ENCODE data around the gene ASB7.

Gene ASB7

DNA sequence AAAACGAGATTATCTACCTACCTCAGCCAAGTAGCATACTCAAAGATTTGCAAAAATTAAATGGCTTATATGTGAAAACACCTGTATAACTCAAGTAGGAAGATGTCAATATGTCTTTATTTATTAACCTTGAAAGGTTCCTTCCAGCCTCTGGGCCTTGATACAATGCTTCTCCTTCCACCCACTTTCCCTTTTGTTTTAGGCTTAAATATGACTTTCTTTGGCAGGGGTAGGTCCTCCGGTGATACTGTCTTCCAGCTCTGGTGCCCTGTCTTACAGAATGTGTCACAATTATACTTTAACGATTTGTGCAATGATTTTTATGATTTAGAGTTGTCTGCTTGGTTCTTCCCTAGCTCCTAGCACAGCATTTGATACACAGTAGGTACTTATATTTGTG is 4.5 kb upstream of the ASB7 start:
- H4K5ac ChIP-seq (ENCODE audit: low read length), result no peak overlapping the region
- H3K79me2 ChIP-seq (ENCODE audit: control insufficient read depth, insufficient read depth, low read length), result peaks cover 9% of the 10 kb centered on the region
- H3K36me3 ChIP-seq (ENCODE audit: control insufficient read depth, insufficient read depth, low read length), result no peaks in the 10 kb centered on the region
- H3K4me1 ChIP-seq (ENCODE audit: control insufficient read depth, low read depth, low read length), result no peaks in the 10 kb centered on the region
- no peak overlapping the region for H3K18ac ChIP-seq (ENCODE audit: low read length)
- peaks cover 15% of the 10 kb centered on the region for H3K79me1 ChIP-seq (ENCODE audit: low read length)
- no peaks in the 10 kb centered on the region for H3K27me3 ChIP-seq (ENCODE audit: insufficient read depth, low read length, poor library complexity)
- H3K4me2 ChIP-seq (ENCODE audit: low read length), result no peak overlapping the region
- no peak overlapping the region for H2BK120ac ChIP-seq (ENCODE audit: low read depth, low read length)
- no peak for DNase-seq
- H2BK5ac ChIP-seq (ENCODE audit: low read length), result no peak overlapping the region
- H3K4ac ChIP-seq (ENCODE audit: low read depth, low read length), result no peak overlapping the region
- no peak overlapping the region for H3K56ac ChIP-seq (ENCODE audit: low read length)
- H2AK5ac ChIP-seq (ENCODE audit: low read length), result no peak overlapping the region
- no peak overlapping the region for H2BK15ac ChIP-seq (replicated peaks; ENCODE audit: low read depth)
- no peak overlapping the region for H3K27ac ChIP-seq (ENCODE audit: low read depth, low read length)
- no peak overlapping the region for H3K9ac ChIP-seq (ENCODE audit: low read length)
- WGBS (ENCODE audit: extremely low coverage, insufficient coverage, low lambda C conversion rate), result no CpG with 5 or more reads among the region's 3 CpGs
- H3K23ac ChIP-seq (ENCODE audit: low read length), result no peak overlapping the region
- H4K8ac ChIP-seq (ENCODE audit: low read depth, low read length), result no peak overlapping the region
- no peak overlapping the region for H3K4me3 ChIP-seq (ENCODE audit: low read length)

DNA sequence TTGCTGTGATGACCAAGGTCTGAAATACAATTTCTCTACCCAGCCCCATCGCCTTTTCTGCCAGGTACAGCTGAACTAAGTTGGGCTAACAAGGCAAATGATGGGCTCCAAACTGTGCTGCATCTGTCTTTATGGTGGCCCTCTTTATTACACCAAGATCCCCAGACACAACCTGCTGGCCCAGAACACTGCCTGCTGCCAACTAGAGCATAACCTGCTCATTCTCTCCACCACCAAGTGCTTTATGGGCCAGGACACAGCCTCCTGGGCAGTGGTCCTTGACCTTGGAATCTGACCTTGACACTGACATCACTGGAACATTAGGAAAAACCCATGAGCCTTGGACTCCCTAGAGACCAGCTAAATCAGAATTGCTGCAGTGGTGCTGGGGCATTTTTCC is 3.7 kb upstream of the ASB7 start:
- H2BK5ac ChIP-seq (ENCODE audit: low read length), result no peak overlapping the region
- peaks cover 16% of the 10 kb centered on the region for H3K79me1 ChIP-seq (ENCODE audit: low read length)
- no CpG with 5 or more reads among the region's 1 CpG for WGBS (ENCODE audit: extremely low coverage, insufficient coverage, low lambda C conversion rate)
- no peak for DNase-seq
- H3K27ac ChIP-seq (ENCODE audit: low read depth, low read length), result no peak overlapping the region
- no peak overlapping the region for H2BK120ac ChIP-seq (ENCODE audit: low read depth, low read length)
- H3K4me2 ChIP-seq (ENCODE audit: low read length), result no peak overlapping the region
- H3K79me2 ChIP-seq (ENCODE audit: control insufficient read depth, insufficient read depth, low read length), result peaks cover 14% of the 10 kb centered on the region
- H3K4ac ChIP-seq (ENCODE audit: low read depth, low read length), result no peak overlapping the region
- no peak overlapping the region for H2AK5ac ChIP-seq (ENCODE audit: low read length)
- no peak overlapping the region for H3K4me3 ChIP-seq (ENCODE audit: low read length)
- H3K23ac ChIP-seq (ENCODE audit: low read length), result no peak overlapping the region
- no peak overlapping the region for H3K18ac ChIP-seq (ENCODE audit: low read length)
- H3K56ac ChIP-seq (ENCODE audit: low read length), result no peak overlapping the region
- H3K4me1 ChIP-seq (ENCODE audit: control insufficient read depth, low read depth, low read length), result no peaks in the 10 kb centered on the region
- H2BK15ac ChIP-seq (replicated peaks; ENCODE audit: low read depth), result no peak overlapping the region
- H3K9ac ChIP-seq (ENCODE audit: low read length), result no peak overlapping the region
- no peak overlapping the region for H4K8ac ChIP-seq (ENCODE audit: low read depth, low read length)
- H3K27me3 ChIP-seq (ENCODE audit: insufficient read depth, low read length, poor library complexity), result no peaks in the 10 kb centered on the region
- H4K5ac ChIP-seq (ENCODE audit: low read length), result no peak overlapping the region
- no peaks in the 10 kb centered on the region for H3K36me3 ChIP-seq (ENCODE audit: control insufficient read depth, insufficient read depth, low read length)

DNA sequence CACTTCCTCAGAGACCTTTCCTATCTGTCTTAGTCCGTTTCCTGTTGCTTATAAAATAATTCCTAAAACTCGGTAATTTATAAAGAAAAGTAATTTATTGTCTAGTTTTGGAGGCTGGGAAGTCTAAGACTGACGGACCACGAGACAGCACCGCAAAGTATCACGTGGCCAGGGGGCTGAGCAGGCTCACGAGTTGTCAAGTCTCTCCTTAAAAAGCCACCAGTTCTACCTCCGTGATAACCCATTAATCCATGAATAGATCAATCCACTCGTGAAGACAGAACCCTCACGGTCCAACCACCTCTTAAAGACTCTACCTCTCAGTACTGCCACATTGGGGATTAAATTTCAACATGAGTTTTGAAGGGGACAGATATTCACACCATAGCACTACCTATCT is 1.2 kb upstream of the ASB7 start:
- Histone ChIP-seq H2AK5ac (ENCODE audit: low read length) (no peak overlapping the region), H2BK120ac (ENCODE audit: low read depth, low read length) (no peak overlapping the region), H3K18ac (ENCODE audit: low read length) (no peak overlapping the region), H4K8ac (ENCODE audit: low read depth, low read length) (no peak overlapping the region), H3K79me2 (ENCODE audit: control insufficient read depth, insufficient read depth, low read length) (peaks cover 14% of the 10 kb centered on the region), H3K4me2 (ENCODE audit: low read length) (peak overlapping the region; percentile 88), H3K27ac (ENCODE audit: low read depth, low read length) (no peak overlapping the region), H3K36me3 (ENCODE audit: control insufficient read depth, insufficient read depth, low read length) (no peaks in the 10 kb centered on the region), H3K9ac (ENCODE audit: low read length) (peak overlapping the region; percentile 95), H2BK15ac (replicated peaks; ENCODE audit: low read depth) (no peak overlapping the region), H3K4me3 (ENCODE audit: low read length) (peak overlapping the region; percentile 99), H3K4ac (ENCODE audit: low read depth, low read length) (no peak overlapping the region), H3K23ac (ENCODE audit: low read length) (no peak overlapping the region), H3K27me3 (ENCODE audit: insufficient read depth, low read length, poor library complexity) (no peaks in the 10 kb centered on the region), H3K4me1 (ENCODE audit: control insufficient read depth, low read depth, low read length) (no peaks in the 10 kb centered on the region), H2BK5ac (ENCODE audit: low read length) (no peak overlapping the region), H3K79me1 (ENCODE audit: low read length) (peaks cover 13% of the 10 kb centered on the region), H4K5ac (ENCODE audit: low read length) (no peak overlapping the region), H3K56ac (ENCODE audit: low read length) (peak overlapping the region; percentile 93)
- no CpG with 5 or more reads among the region's 10 CpGs for WGBS (ENCODE audit: extremely low coverage, insufficient coverage, low lambda C conversion rate)
- peak; percentile 19 for DNase-seq

- H3K9ac ChIP-seq (ENCODE audit: low read length), result peak overlapping the region; percentile 95
- H3K36me3 ChIP-seq (ENCODE audit: control insufficient read depth, insufficient read depth, low read length), result no peaks in the 10 kb centered on the region
- no CpG with 5 or more reads among the region's 21 CpGs for WGBS (ENCODE audit: extremely low coverage, insufficient coverage, low lambda C conversion rate)
- no peak overlapping the region for H3K27ac ChIP-seq (ENCODE audit: low read depth, low read length)
- peaks cover 12% of the 10 kb centered on the region for H3K79me1 ChIP-seq (ENCODE audit: low read length)
- no peak overlapping the region for H4K5ac ChIP-seq (ENCODE audit: low read length)
- no peak overlapping the region for H2BK5ac ChIP-seq (ENCODE audit: low read length)
- H3K4me2 ChIP-seq (ENCODE audit: low read length), result peak overlapping the region; percentile 88
- no peak for DNase-seq
- peak overlapping the region; percentile 99 for H3K4me3 ChIP-seq (ENCODE audit: low read length)
- peak overlapping the region; percentile 93 for H3K56ac ChIP-seq (ENCODE audit: low read length)
- no peak overlapping the region for H2AK5ac ChIP-seq (ENCODE audit: low read length)
- no peak overlapping the region for H3K18ac ChIP-seq (ENCODE audit: low read length)
- H3K27me3 ChIP-seq (ENCODE audit: insufficient read depth, low read length, poor library complexity), result no peaks in the 10 kb centered on the region
- H3K4me1 ChIP-seq (ENCODE audit: control insufficient read depth, low read depth, low read length), result no peaks in the 10 kb centered on the region
- no peak overlapping the region for H4K8ac ChIP-seq (ENCODE audit: low read depth, low read length)
- H2BK120ac ChIP-seq (ENCODE audit: low read depth, low read length), result no peak overlapping the region
- H3K23ac ChIP-seq (ENCODE audit: low read length), result no peak overlapping the region
- H3K79me2 ChIP-seq (ENCODE audit: control insufficient read depth, insufficient read depth, low read length), result peaks cover 14% of the 10 kb centered on the region
- H2BK15ac ChIP-seq (replicated peaks; ENCODE audit: low read depth), result no peak overlapping the region
- no peak overlapping the region for H3K4ac ChIP-seq (ENCODE audit: low read depth, low read length)
Measured at GRCh38 chr15:100601617-100602063, 749 bp upstream of the ASB7 start.

DNA sequence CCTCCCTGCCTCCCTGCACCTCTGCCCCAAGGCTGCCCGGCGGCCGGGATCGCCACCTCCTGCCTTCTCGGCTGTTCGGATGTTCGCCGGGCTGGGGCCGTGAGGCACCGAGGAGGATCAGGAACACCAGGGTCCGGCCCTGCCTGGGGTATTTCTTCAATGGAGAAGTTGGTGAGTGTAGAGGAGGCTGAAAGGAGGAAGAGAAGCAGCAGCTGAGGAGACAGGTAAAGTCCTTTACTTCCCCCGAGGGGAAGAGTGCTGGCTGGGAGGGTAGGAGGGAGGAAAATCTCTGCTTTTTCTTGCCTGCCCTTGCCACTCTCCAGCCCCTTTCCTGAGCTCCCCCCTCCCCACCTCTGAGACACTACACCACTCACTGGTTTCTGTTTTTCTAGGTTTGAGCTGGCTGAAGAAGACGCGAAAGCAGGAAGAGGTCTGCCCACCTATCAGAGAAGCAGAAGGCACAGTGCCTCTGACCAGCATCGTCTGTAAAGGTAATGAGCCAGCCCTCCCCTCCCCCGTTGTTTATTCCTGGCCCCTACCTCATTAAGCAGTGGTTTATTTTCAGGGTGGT is 519 bp downstream of the ASB7 start:
- Histone ChIP-seq H4K5ac (ENCODE audit: low read length) (no peak overlapping the region), H3K4me2 (ENCODE audit: low read length) (peak overlapping the region; percentile 81), H3K79me1 (ENCODE audit: low read length) (peaks cover 11% of the 10 kb centered on the region), H2BK120ac (ENCODE audit: low read depth, low read length) (no peak overlapping the region), H3K4ac (ENCODE audit: low read depth, low read length) (peak overlapping the region; percentile 47), H3K79me2 (ENCODE audit: control insufficient read depth, insufficient read depth, low read length) (peaks cover 14% of the 10 kb centered on the region), H3K27me3 (ENCODE audit: insufficient read depth, low read length, poor library complexity) (no peaks in the 10 kb centered on the region), H3K23ac (ENCODE audit: low read length) (no peak overlapping the region), H3K36me3 (ENCODE audit: control insufficient read depth, insufficient read depth, low read length) (no peaks in the 10 kb centered on the region), H3K9ac (ENCODE audit: low read length) (peak overlapping the region; percentile 69), H2BK15ac (replicated peaks; ENCODE audit: low read depth) (no peak overlapping the region), H3K56ac (ENCODE audit: low read length) (peak overlapping the region; percentile 90), H3K4me1 (ENCODE audit: control insufficient read depth, low read depth, low read length) (no peaks in the 10 kb centered on the region), H3K27ac (ENCODE audit: low read depth, low read length) (peak overlapping the region; percentile 17), H4K8ac (ENCODE audit: low read depth, low read length) (no peak overlapping the region), H2BK5ac (ENCODE audit: low read length) (no peak overlapping the region), H2AK5ac (ENCODE audit: low read length) (no peak overlapping the region), H3K4me3 (ENCODE audit: low read length) (peak overlapping the region; percentile 96), H3K18ac (ENCODE audit: low read length) (peak overlapping the region; percentile 68)
- no CpG with 5 or more reads among the region's 16 CpGs for WGBS (ENCODE audit: extremely low coverage, insufficient coverage, low lambda C conversion rate)
- DNase-seq, result peak; percentile 88

GRCh38 chr15:100612539-100612938 is 10.2 kb downstream of the ASB7 start:
- Histone ChIP-seq H3K18ac (ENCODE audit: low read length) (no peak overlapping the region), H4K5ac (ENCODE audit: low read length) (no peak overlapping the region), H3K36me3 (ENCODE audit: control insufficient read depth, insufficient read depth, low read length) (peaks cover 2% of the 10 kb centered on the region), H3K56ac (ENCODE audit: low read length) (no peak overlapping the region), H3K27ac (ENCODE audit: low read depth, low read length) (no peak overlapping the region), H3K79me1 (ENCODE audit: low read length) (peaks cover 5% of the 10 kb centered on the region), H2AK5ac (ENCODE audit: low read length) (no peak overlapping the region), H2BK120ac (ENCODE audit: low read depth, low read length) (no peak overlapping the region), H3K79me2 (ENCODE audit: control insufficient read depth, insufficient read depth, low read length) (no peaks in the 10 kb centered on the region), H3K4me1 (ENCODE audit: control insufficient read depth, low read depth, low read length) (no peaks in the 10 kb centered on the region), H3K4me2 (ENCODE audit: low read length) (no peak overlapping the region), H3K23ac (ENCODE audit: low read length) (no peak overlapping the region), H3K27me3 (ENCODE audit: insufficient read depth, low read length, poor library complexity) (no peaks in the 10 kb centered on the region), H3K4ac (ENCODE audit: low read depth, low read length) (no peak overlapping the region), H2BK15ac (replicated peaks; ENCODE audit: low read depth) (no peak overlapping the region), H3K9ac (ENCODE audit: low read length) (no peak overlapping the region), H4K8ac (ENCODE audit: low read depth, low read length) (no peak overlapping the region), H2BK5ac (ENCODE audit: low read length) (no peak overlapping the region), H3K4me3 (ENCODE audit: low read length) (no peak overlapping the region)
- no CpG with 5 or more reads among the region's 2 CpGs for WGBS (ENCODE audit: extremely low coverage, insufficient coverage, low lambda C conversion rate)
- DNase-seq, result no peak
